ENCODE data around the gene IL33.

- TF ChIP-seq POLR2A (IDR thresholded peaks at IDR 0.05; ENCODE audit: borderline replicate concordance, extremely low read depth, insufficient read depth, insufficient read length), result no peak
- TF ChIP-seq, protein P1, sequence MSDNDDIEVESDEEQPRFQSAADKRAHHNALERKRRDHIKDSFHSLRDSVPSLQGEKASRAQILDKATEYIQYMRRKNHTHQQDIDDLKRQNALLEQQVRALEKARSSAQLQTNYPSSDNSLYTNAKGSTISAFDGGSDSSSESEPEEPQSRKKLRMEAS (IDR thresholded peaks at IDR 0.05), result no peak
- no peak for TF ChIP-seq POLR2AphosphoS5 (IDR thresholded peaks at IDR 0.05; ENCODE audit: low read depth, low read length)
- TF ChIP-seq, protein P2, sequence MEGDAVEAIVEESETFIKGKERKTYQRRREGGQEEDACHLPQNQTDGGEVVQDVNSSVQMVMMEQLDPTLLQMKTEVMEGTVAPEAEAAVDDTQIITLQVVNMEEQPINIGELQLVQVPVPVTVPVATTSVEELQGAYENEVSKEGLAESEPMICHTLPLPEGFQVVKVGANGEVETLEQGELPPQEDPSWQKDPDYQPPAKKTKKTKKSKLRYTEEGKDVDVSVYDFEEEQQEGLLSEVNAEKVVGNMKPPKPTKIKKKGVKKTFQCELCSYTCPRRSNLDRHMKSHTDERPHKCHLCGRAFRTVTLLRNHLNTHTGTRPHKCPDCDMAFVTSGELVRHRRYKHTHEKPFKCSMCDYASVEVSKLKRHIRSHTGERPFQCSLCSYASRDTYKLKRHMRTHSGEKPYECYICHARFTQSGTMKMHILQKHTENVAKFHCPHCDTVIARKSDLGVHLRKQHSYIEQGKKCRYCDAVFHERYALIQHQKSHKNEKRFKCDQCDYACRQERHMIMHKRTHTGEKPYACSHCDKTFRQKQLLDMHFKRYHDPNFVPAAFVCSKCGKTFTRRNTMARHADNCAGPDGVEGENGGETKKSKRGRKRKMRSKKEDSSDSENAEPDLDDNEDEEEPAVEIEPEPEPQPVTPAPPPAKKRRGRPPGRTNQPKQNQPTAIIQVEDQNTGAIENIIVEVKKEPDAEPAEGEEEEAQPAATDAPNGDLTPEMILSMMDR (IDR thresholded peaks at IDR 0.05 in 2 of 3, conservative IDR thresholded peaks at IDR 0.05 in 1 of 3; ENCODE audit: borderline replicate concordance in 1 of 3, insufficient read depth in 1 of 3, low read depth in 2 of 3, low read length in 2 of 3), result no peak
- TF ChIP-seq TCF7L2 (IDR thresholded peaks at IDR 0.05; ENCODE audit: borderline replicate concordance, extremely low read depth, insufficient read depth, insufficient read length), result no peak
Observed at GRCh38 chr9:6188906-6189305, 26.7 kb upstream of the IL33 start.

All from HCT116 (cell line).